NK-92 (cell line): ENCODE measurements around the gene DSG4.

Experiments
- DNase-seq: peaks from one replicate; lab custom pipeline; 2025; ENCODE audit not compliant: unreplicated experiment; lab: John Stamatoyannopoulos, UW

Gene DSG4

GRCh38 chr18:31446854-31447253 lies 70.3 kb downstream of the DSG4 start:
- no peak for DNase-seq

GRCh38 chr18:31447530-31448191 lies 71.1 kb downstream of the DSG4 start, which contains the start of gene DSG3:
Gene DSG3, plus strand, starts transcription at chr18:31447741. Its CDS starts 137 bp downstream, at chr18:31447878.
- DNase-seq, result no peak

DNA sequence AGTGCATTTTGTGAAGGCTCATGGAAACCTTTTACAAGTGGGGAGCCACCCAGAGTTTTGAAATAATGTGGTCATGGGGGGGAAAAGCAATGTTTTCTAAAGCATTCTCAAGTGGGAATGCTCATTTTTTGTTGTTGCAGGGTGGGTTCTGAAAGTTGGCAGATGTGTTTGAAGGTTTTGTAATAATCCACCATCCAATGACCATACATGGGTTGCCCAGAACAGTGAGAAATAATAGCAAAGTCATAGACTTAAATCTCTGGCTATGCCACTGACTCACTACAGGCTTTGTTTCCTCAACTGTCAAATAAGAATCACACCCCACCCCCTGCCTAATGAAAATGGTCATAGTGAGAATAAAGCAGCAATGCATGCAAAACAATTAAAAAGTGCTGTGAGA lies 73.8 kb downstream of the DSG4 start:
- DNase-seq, result no peak

DNA sequence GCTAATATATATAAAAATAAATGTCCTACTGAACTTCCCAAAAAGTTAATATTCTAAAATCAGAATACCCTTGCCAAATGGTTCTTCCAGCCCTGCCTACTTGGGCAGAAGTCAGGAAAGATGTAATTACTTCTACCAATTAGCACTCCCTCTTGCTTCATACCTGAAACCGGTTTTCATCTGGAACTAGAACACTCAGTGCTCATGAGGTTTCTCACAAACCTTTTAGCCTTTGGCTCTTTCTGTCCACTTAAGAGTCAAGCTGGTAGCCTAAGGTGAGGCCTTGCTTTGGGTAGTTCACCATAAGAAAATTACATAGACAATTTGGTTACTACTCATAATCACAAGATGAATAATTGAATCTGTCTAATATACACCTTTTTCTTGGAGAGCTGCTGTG lies 75.0 kb downstream of the DSG4 start:
- no peak for DNase-seq

- DNase-seq, result no peak
These were observed 77.6 kb downstream of the DSG4 start for GRCh38 chr18:31454066-31454708.
